AG10803 (cell line): ENCODE measurements around the gene PACRG.
"Not testable (repeated sequence)": the region's sequence is repeated elsewhere in the genome, so short reads cannot be mapped to it uniquely, and the experiment has no call there.

ENCODE experiments used
- DNase-seq: peaks from one replicate; pipeline ENCODE4 v3.0.0; 2010; ENCODE audit warnings: low read depth
- H3K4me3 ChIP-seq: 2 replicates; pipeline ENCODE4 v1.5.1; 2011; ENCODE audit warnings: mild to moderate bottlenecking, low read length, control low read depth
- TF ChIP-seq, protein P1 (sequence below): conservative IDR thresholded peaks from 2 replicates; pipeline ENCODE4 v1.5.1; 2011; ENCODE audit warnings: mild to moderate bottlenecking, low read length, control low read depth, inconsistent platforms

The PACRG gene

DNA sequence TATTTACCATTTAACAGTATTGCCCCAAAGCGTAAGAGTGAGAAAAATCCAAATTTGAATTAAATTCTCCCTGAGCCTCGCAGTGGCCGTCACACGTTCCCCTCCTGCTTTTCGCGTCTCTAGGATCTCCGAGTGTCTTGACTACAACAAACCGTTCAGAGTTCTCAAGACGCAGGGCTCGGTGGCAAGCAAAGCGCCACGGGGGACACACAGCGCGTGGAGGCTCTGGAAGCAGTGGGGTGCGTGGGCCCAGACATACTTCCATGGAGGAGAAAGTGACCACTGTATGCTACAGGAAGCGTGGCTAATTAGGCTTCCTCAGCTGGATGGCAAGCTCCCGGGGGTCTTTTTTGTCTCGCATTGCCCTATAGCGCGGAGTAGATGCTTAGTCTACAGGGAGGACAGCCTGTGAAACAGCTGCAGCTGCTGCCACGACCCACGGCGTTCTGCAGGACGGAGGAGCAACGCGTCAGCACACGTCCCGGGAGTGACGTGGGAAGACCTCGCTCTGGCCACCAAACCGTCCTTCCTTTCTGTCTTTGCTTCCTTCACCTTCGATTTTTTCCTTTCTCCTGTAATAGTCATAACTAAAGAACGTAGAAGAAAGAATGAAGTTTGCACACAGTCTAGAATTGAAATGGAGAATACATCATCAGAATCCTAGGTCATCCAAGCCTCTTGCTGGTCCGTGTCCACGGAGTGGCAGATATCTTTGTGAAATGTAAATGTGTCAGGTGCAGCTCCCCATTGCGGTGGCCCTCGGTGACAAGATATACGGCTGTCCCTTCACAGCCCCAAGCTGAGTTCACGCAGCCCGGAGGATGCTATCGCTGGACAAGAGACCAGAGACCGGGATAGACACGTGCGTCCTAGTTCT, 582.6 kb downstream of the PACRG start:
- DNase-seq, result no peak
- H3K4me3 ChIP-seq, result no peak overlapping the region
- TF ChIP-seq, protein P1, sequence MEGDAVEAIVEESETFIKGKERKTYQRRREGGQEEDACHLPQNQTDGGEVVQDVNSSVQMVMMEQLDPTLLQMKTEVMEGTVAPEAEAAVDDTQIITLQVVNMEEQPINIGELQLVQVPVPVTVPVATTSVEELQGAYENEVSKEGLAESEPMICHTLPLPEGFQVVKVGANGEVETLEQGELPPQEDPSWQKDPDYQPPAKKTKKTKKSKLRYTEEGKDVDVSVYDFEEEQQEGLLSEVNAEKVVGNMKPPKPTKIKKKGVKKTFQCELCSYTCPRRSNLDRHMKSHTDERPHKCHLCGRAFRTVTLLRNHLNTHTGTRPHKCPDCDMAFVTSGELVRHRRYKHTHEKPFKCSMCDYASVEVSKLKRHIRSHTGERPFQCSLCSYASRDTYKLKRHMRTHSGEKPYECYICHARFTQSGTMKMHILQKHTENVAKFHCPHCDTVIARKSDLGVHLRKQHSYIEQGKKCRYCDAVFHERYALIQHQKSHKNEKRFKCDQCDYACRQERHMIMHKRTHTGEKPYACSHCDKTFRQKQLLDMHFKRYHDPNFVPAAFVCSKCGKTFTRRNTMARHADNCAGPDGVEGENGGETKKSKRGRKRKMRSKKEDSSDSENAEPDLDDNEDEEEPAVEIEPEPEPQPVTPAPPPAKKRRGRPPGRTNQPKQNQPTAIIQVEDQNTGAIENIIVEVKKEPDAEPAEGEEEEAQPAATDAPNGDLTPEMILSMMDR, result no peak

DNA sequence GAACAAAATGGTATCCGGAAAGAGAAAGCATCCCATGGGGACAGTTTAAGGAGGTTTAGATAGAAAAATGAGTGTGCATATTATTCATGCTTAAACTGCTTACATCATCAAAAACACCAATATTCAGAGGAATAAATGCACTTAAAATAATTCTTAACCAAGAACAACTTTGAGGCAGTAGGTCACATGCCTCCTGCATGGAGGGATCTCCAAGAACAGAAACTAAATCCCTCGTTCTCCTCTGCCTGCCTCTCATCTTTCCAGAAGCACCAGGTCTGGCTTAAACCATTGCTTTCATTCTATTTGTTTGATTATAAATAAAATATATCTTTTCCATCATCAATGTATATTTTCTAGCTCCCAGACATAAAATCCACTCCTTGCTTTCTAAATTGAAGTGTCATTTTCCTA, 583.2 kb downstream of the PACRG start:
- TF ChIP-seq, protein P1, result no peak
- DNase-seq, result no peak
- H3K4me3 ChIP-seq, result no peak overlapping the region

DNA sequence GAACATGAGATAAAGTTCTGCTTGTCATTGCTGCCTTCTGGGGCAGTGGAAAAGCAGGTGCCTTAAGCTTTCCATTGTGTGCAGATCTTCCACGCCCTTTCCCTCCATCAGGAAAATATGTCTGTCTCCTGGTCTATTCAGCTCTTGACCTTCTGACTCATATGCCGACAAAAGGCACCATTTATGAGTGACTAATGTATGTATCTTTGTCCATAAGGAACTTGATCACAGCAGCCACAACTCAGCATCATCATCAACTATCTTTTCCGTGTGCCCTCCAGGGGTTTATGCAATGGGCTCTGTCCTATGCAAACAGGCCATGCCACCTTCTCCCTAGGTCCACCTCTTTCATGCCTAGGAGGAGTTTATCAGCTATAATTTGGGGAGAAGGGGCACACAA, 584.1 kb downstream of the PACRG start:
- no peak for DNase-seq
- TF ChIP-seq, protein P1, result no peak
- no peak overlapping the region for H3K4me3 ChIP-seq

DNA sequence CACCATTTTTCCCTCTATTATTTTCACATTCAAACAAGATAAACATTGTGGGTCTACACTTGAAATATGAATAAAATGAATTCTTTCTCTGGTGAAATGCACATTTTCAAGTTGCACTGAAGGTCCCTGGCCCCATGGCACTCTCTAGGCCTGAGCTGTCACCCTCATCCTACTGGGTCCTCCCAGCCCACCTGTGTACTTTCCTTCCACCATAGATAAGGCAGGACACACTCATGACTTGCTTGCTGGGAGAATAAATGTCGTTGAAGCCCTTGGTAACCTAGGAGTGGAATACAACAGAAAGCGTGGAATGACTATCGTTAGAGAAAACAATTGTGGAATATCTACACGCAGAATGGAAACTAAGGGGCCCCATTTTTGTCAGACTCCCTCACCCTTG, 585.8 kb downstream of the PACRG start:
- DNase-seq, result no peak
- TF ChIP-seq, protein P1, result no peak
- no peak overlapping the region for H3K4me3 ChIP-seq

DNA sequence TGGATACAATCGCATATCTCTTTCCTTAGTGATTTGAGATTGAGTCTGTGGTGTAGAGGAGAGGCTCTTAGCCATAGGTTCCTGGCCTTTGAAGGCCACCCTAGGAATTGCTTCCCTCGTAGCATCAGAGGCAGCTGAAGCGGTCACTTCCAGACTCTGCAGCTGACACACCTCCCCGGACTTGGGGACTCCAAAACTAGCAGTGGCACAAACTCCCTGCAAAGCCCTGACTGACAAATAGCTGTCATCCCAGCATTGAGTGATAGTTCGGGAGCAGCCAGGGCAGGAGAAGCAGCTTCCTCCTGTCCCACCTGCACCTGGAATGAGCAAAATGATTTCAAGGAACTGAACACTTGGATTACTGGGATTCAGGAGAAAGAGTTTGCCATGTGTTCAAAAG, 586.2 kb downstream of the PACRG start:
- no peak overlapping the region for H3K4me3 ChIP-seq
- TF ChIP-seq, protein P1, result no peak

DNA sequence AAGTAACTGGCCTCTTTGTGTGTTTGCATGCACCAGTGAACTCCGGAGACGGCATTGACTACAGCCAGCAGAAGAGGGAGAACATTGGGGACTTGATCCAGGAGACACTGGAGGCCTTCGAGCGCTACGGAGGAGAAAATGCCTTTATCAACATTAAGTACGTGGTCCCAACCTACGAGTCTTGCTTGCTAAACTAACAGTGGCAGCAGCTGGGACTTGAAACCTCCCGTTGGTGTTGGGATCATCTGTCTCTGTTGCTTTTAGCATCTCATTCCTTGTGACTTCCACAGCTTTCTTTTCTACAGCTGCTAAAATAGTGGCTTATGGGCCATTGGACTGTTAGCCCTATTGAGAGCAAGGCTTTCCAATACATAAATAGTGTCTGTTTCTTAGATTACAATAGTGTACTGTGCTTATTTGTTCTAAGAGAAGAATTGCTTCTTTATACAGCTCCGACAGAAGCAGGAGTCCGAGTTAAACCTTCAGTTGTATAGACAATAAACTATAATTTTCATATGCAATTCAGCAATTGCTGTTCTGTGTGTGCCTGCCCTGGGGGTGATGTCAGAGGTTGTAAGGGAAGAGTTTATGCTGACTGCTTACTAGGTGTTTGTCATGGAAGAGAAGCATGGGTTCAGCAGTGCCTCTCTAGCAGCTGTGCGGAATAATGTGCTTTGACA, 587.2 kb downstream of the PACRG start:
- no peak overlapping the region for H3K4me3 ChIP-seq
- no peak for DNase-seq
- TF ChIP-seq, protein P1, result no peak

More for the DNA sequence above, 586.2 kb downstream of the PACRG start:
- no peak for DNase-seq

DNA sequence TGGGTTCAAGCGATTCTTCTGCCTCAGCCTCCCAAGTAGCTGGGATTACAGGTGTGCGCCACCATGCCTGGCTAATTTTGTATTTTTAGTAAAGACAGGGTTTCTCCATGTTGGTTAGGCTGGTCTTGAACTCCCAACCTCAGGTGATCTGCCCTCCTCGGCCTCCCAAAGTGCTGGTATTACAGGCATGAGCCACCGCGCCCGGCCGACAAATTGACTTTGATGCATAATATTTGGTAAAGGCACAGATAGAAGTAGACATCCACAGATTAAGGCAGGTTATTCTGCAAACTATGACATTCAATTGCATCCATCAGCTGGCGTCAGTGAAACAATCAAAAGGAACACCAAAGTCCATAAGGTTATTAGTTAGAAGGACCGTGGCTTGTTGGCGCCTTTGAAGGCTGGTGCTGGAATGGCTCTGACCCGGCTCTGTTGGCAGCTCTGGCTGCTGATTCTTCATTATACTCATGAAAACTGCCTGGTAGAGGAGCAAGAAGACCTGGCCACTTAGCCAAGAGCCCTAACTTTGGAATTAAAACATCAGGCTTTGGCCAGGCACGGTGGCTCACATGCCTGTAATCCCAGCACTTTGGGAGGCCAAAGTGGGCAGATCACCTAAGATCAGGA, 589.2 kb downstream of the PACRG start:
- not testable (repeated sequence) for H3K4me3 ChIP-seq

More for the DNA sequence above, 589.2 kb downstream of the PACRG start:
- DNase-seq, result not testable (repeated sequence)
